Mesendoderm (in vitro differentiated cells): ENCODE measurements around the gene GREB1.
"Not testable (repeated sequence)": the region's sequence is repeated elsewhere in the genome, so short reads cannot be mapped to it uniquely, and the experiment has no call there.

Source experiments
- DNase-seq: peaks from one replicate; pipeline ENCODE4 v3.0.0; 2013
- H2AK5ac ChIP-seq: 2 replicates; pipeline ENCODE4 v1.6.1; 2013; ENCODE audit warnings: low read length, inconsistent platforms
- H2BK120ac ChIP-seq: 2 replicates; pipeline ENCODE4 v1.6.1; 2013; ENCODE audit warnings: low read depth, mild to moderate bottlenecking, low read length, moderate library complexity, mixed read lengths
- H2BK15ac ChIP-seq: replicated peaks from 2 replicates; pipeline ENCODE4 v1.6.1; 2013; ENCODE audit warnings: low read depth, mild to moderate bottlenecking, moderate library complexity
- H2BK5ac ChIP-seq: 2 replicates; pipeline ENCODE4 v1.6.1; 2013; ENCODE audit warnings: low read length, inconsistent platforms
- H3K18ac ChIP-seq: 2 replicates; pipeline ENCODE4 v1.6.1; 2013; ENCODE audit warnings: mild to moderate bottlenecking, low read length, mixed read lengths
- H3K23ac ChIP-seq: one replicate; pipeline ENCODE4 v1.6.1; 2013; ENCODE audit warnings: low read length
- H3K27ac ChIP-seq: 2 replicates; pipeline ENCODE4 v1.5.1; 2013; ENCODE audit warnings: low read depth, mild to moderate bottlenecking, inconsistent platforms, low read length, moderate library complexity
- H3K27me3 ChIP-seq: 2 replicates; pipeline ENCODE4 v1.6.1; 2013; ENCODE audit warnings: low read length, control low read depth, mild to moderate bottlenecking, inconsistent platforms; ENCODE audit not compliant: insufficient read depth, poor library complexity
- H3K36me3 ChIP-seq: 2 replicates; pipeline ENCODE4 v1.6.1; 2013; ENCODE audit warnings: low read length, inconsistent platforms; ENCODE audit not compliant: control insufficient read depth, insufficient read depth
- H3K4ac ChIP-seq: one replicate; pipeline ENCODE4 v1.6.1; 2013; ENCODE audit warnings: low read depth, mild to moderate bottlenecking, low read length, moderate library complexity
- H3K4me1 ChIP-seq: 2 replicates; pipeline ENCODE4 v1.6.1; 2013; ENCODE audit warnings: low read depth, low read length, inconsistent platforms; ENCODE audit not compliant: control insufficient read depth
- H3K4me2 ChIP-seq: 2 replicates; pipeline ENCODE4 v1.6.1; 2013; ENCODE audit warnings: low read length
- H3K4me3 ChIP-seq: 2 replicates; pipeline ENCODE4 v1.5.1; 2013; ENCODE audit warnings: mild to moderate bottlenecking, low read length
- H3K56ac ChIP-seq: one replicate; pipeline ENCODE4 v1.6.1; 2013; ENCODE audit warnings: low read length
- H3K79me1 ChIP-seq: 2 replicates; pipeline ENCODE4 v1.6.1; 2013; ENCODE audit warnings: low read length, inconsistent platforms
- H3K79me2 ChIP-seq: 2 replicates; pipeline ENCODE4 v1.6.1; 2013; ENCODE audit warnings: mild to moderate bottlenecking, low read length; ENCODE audit not compliant: control insufficient read depth, insufficient read depth
- H3K9ac ChIP-seq: 2 replicates; pipeline ENCODE4 v1.6.1; 2013; ENCODE audit warnings: low read length, inconsistent platforms
- H4K5ac ChIP-seq: one replicate; pipeline ENCODE4 v1.6.1; 2013; ENCODE audit warnings: low read length
- H4K8ac ChIP-seq: one replicate; pipeline ENCODE4 v1.6.1; 2013; ENCODE audit warnings: low read depth, mild to moderate bottlenecking, control low read depth, low read length, moderate library complexity
- WGBS: extraction: QIAGEN DNeasy Blood & Tissue Kit; methylation state at CpG from one replicate; pipeline ENCODE4 v1.1.7; 2013; ENCODE audit warnings: low lambda C conversion rate, missing lambda C conversion rate; ENCODE audit not compliant: insufficient coverage; ENCODE audit errors: extremely low coverage; 5-methylcytosine and 5-hydroxymethylcytosine counted together

The GREB1 gene

GRCh38 chr2:11657646-11658045 is 123.8 kb downstream of the GREB1 start:
- Histone ChIP-seq H3K18ac (no peak overlapping the region), H3K4ac (no peak overlapping the region), H3K79me2 (no peaks in the 10 kb centered on the region), H3K56ac (no peak overlapping the region), H4K8ac (no peak overlapping the region), H2BK5ac (no peak overlapping the region), H3K4me3 (no peak overlapping the region), H3K4me2 (no peak overlapping the region), H3K79me1 (no peaks in the 10 kb centered on the region), H3K4me1 (no peaks in the 10 kb centered on the region), H3K23ac (no peak overlapping the region), H3K36me3 (no peaks in the 10 kb centered on the region), H2BK120ac (no peak overlapping the region), H2BK15ac (no peak overlapping the region), H3K27ac (no peak overlapping the region), H3K9ac (no peak overlapping the region), H3K27me3 (no peaks in the 10 kb centered on the region), H4K5ac (no peak overlapping the region), H2AK5ac (no peak overlapping the region)
- WGBS: no CpG with 5 or more reads among the region's 11 CpGs
- no peak for DNase-seq

DNA sequence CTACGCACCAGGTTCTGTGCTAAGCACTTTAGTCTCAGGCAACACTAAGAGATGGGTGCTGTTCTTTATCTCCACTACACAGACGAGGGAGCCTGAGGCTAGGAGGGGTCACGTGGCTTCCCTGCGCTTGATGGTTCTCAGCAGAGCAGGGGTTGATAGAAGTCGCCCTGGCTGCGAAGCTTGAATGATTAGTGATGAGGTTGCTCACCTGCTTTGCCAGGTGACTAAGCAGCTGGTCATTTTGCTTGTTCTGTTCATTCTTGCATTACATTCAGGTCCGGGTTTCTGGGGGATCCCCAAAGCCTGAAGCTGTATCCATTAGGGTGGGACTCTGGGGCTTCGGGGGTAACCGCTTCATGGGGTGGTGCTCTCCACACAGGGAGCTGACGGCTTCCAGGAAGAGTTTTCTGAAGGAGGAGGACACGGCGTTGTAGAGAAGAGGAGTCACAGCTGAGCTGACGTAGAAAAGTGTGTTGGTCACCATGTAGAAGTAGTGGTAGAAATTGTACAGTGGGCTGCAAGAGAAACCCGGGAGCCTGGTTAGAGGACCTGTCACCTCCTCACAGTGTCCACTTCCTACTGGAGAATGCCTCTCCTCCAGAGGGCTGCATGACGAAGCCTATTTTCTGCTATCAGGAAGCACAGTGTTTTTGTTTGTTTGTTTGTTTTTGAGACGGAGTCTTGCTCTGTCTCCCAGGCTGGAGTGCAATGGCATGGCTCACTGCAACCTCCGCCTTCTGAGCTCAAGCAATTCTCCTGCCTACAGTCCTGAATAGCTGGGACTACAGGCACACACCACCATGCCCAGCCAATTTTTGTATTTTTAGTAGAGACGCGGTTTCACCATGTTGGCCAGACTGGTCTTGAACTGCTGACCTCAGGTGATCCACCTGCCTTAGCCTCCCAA is 124.6 kb downstream of the GREB1 start:
- Histone ChIP-seq H3K4ac (no peak overlapping the region), H3K4me3 (no peak overlapping the region), H2BK120ac (no peak overlapping the region), H4K5ac (no peak overlapping the region), H4K8ac (no peak overlapping the region), H3K27ac (no peak overlapping the region), H3K4me1 (no peaks in the 10 kb centered on the region), H3K9ac (no peak overlapping the region), H3K18ac (no peak overlapping the region), H3K36me3 (no peaks in the 10 kb centered on the region), H3K79me1 (no peaks in the 10 kb centered on the region), H3K27me3 (no peaks in the 10 kb centered on the region), H2BK5ac (no peak overlapping the region), H3K4me2 (no peak overlapping the region), H3K56ac (no peak overlapping the region), H3K79me2 (no peaks in the 10 kb centered on the region), H2AK5ac (no peak overlapping the region), H2BK15ac (no peak overlapping the region), H3K23ac (no peak overlapping the region)
- no CpG with 5 or more reads among the region's 19 CpGs for WGBS
- DNase-seq: no peak

GRCh38 chr2:11659115-11659475 is 125.2 kb downstream of the GREB1 start:
- no peaks in the 10 kb centered on the region for H3K36me3 ChIP-seq
- no peak overlapping the region for H3K27ac ChIP-seq
- H3K27me3 ChIP-seq: no peaks in the 10 kb centered on the region
- no peak overlapping the region for H3K4me3 ChIP-seq
- H3K4me1 ChIP-seq: no peaks in the 10 kb centered on the region
- H3K9ac ChIP-seq: no peak overlapping the region
- no peak overlapping the region for H3K4me2 ChIP-seq
- H3K4ac ChIP-seq: no peak overlapping the region
- H4K5ac ChIP-seq: no peak overlapping the region
- no CpG with 5 or more reads among the region's 11 CpGs for WGBS
- no peak overlapping the region for H2AK5ac ChIP-seq
- no peak overlapping the region for H3K56ac ChIP-seq
- H2BK15ac ChIP-seq: no peak overlapping the region
- no peaks in the 10 kb centered on the region for H3K79me1 ChIP-seq
- no peak overlapping the region for H3K23ac ChIP-seq
- H2BK120ac ChIP-seq: no peak overlapping the region
- no peak overlapping the region for H3K18ac ChIP-seq
- H4K8ac ChIP-seq: no peak overlapping the region
- H2BK5ac ChIP-seq: no peak overlapping the region
- no peaks in the 10 kb centered on the region for H3K79me2 ChIP-seq
- no peak for DNase-seq

DNA sequence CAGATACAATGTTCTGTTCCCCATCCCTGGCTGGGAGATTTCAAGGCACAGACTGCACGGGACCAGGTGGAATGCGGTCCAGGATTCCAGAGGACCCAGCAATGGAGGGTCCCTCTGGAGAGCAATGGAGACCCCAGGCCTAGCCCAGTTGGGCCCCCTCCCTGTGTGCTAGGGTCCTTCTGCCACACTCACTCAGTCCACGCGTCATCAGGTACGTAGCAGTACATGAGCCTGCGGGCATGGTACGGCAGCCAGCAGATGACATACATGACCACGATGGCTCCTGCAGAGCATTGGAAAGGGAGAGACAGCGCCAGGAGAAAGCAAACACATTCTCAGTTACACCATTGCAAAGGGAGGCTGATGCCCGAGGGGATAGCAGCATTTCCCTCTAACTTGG is 126.0 kb downstream of the GREB1 start:
- Histone ChIP-seq H2BK5ac (no peak overlapping the region), H3K27ac (no peak overlapping the region), H3K36me3 (no peaks in the 10 kb centered on the region), H2AK5ac (no peak overlapping the region), H2BK120ac (no peak overlapping the region), H3K4me2 (no peak overlapping the region), H2BK15ac (no peak overlapping the region), H3K4ac (no peak overlapping the region), H3K79me2 (no peaks in the 10 kb centered on the region), H3K4me3 (no peak overlapping the region), H3K4me1 (no peaks in the 10 kb centered on the region), H3K27me3 (no peaks in the 10 kb centered on the region), H3K18ac (no peak overlapping the region), H4K8ac (no peak overlapping the region), H3K56ac (no peak overlapping the region), H4K5ac (no peak overlapping the region), H3K23ac (no peak overlapping the region), H3K79me1 (no peaks in the 10 kb centered on the region), H3K9ac (no peak overlapping the region)
- WGBS: no CpG with 5 or more reads among the region's 10 CpGs
- no peak for DNase-seq

- not testable (repeated sequence) for DNase-seq, H3K27me3 ChIP-seq, H3K9ac ChIP-seq, H3K4me1 ChIP-seq, H4K5ac ChIP-seq, H3K79me2 ChIP-seq, H2AK5ac ChIP-seq, H3K56ac ChIP-seq, H2BK120ac ChIP-seq, H3K36me3 ChIP-seq, H2BK15ac ChIP-seq, H3K4me3 ChIP-seq, H4K8ac ChIP-seq, H3K4me2 ChIP-seq, H3K23ac ChIP-seq, H3K27ac ChIP-seq, H3K18ac ChIP-seq, H3K79me1 ChIP-seq, H2BK5ac ChIP-seq, H3K4ac ChIP-seq
- WGBS: no CpG with 5 or more reads among the region's 2 CpGs
Measured at GRCh38 chr2:11660396-11660795, 126.6 kb downstream of the GREB1 start.
